Skeletal muscle tissue (tissue), 4 donors: ENCODE results near the gene AGAP3. TPM values are rescaled to one million over a fixed set of nuclear protein-coding genes. Genes with fewer than 3 reads are reported as not detected.
A peak's percentile ranks its signal among the peaks of the same experiment; 100 is the strongest.

Experiments used
- H3K27ac ChIP-seq: one replicate; pipeline ENCODE4 v1.7.0; 2013; ENCODE audit warnings: mild to moderate bottlenecking, low read depth, low read length, inconsistent platforms
- H3K27me3 ChIP-seq, 3 donors: one replicate each; pipeline ENCODE4 v1.7.0; 2013; ENCODE audit warnings: low read length in 3 of 3; ENCODE audit not compliant: control insufficient read depth in 3 of 3, insufficient read depth in 3 of 3
- H3K36me3 ChIP-seq, 3 donors: one replicate each; pipeline ENCODE4 v1.7.0; 2013; ENCODE audit warnings: low read length in 3 of 3; ENCODE audit not compliant: control insufficient read depth in 3 of 3, insufficient read depth in 3 of 3
- H3K4me1 ChIP-seq, 3 donors: one replicate each; pipeline ENCODE4 v1.7.0; 2013; ENCODE audit warnings: low read length in 3 of 3, mild to moderate bottlenecking in 3 of 3; ENCODE audit not compliant: control insufficient read depth in 3 of 3, insufficient read depth in 3 of 3
- H3K4me3 ChIP-seq, 3 donors: one replicate each; pipeline ENCODE4 v1.7.0; 2013; ENCODE audit warnings: low read length in 3 of 3
- H3K9ac ChIP-seq, 3 donors: one replicate each; pipeline ENCODE4 v1.7.0; 2013; ENCODE audit warnings: low read length in 3 of 3, mild to moderate bottlenecking in 3 of 3, moderate library complexity in 2 of 3, low read depth in 1 of 3
- H3K9me3 ChIP-seq, 3 donors: one replicate each; pipeline ENCODE4 v1.7.0; 2013; ENCODE audit warnings: low read length in 3 of 3; ENCODE audit not compliant: control insufficient read depth in 3 of 3
- total RNA-seq: library from RNA; depleted of rRNA; stranded (reverse); fragments of >200 nt; gene quantifications from one replicate; pipeline ENCODE4 v1.2.3, GENCODE V29; 2014
- donor health status: Osteomylitis.

The AGAP3 gene
- total RNA-seq, 1 donor from 2014 or later, result 28.7 TPM

DNA sequence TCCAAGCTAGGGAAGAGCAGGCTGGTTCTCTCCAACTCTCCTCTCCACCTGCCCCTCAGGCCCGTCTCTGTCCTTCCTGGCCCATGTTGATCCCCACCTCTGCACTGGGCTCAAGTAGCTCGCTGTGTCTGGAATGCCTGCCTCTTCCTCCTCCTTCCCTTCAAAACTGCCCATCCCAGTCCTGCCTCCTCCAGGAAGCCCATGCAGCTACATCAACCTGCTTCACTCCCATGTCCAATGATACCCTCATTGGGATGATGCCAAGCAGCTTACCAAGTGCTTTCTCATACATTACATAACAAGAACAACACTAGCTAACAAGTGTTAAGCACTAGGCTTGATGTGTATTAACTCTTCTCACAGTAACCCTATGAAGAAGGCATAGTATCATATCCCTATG is 92.6 kb downstream of the AGAP3 start:
- no peaks in the 10 kb centered on the region for H3K9me3 ChIP-seq
- no peak overlapping the region for H3K27ac ChIP-seq
- peaks cover 9 to 33% (median 30%) of the 10 kb centered on the region in 3 donors for H3K36me3 ChIP-seq
- peaks cover 39 to 83% (median 57%) of the 10 kb centered on the region in 3 donors for H3K4me1 ChIP-seq
- peaks cover 0 to 5% (median 3%) of the 10 kb centered on the region in 3 donors for H3K27me3 ChIP-seq
- H3K4me3 ChIP-seq, result no peak overlapping the region
- peak overlapping the region in 2 of 3 donors; percentile 32 to 45 for H3K9ac ChIP-seq

GRCh38 chr7:151179287-151179860 is 93.1 kb downstream of the AGAP3 start:
- peaks cover 0 to 5% (median 3%) of the 10 kb centered on the region in 3 donors for H3K27me3 ChIP-seq
- H3K4me3 ChIP-seq, result no peak overlapping the region
- H3K9me3 ChIP-seq, result no peaks in the 10 kb centered on the region
- H3K27ac ChIP-seq, result no peak overlapping the region
- peak overlapping the region in 1 of 3 donors; percentile 16 for H3K9ac ChIP-seq
- peaks cover 39 to 85% (median 58%) of the 10 kb centered on the region in 3 donors for H3K4me1 ChIP-seq
- peaks cover 9 to 33% (median 32%) of the 10 kb centered on the region in 3 donors for H3K36me3 ChIP-seq

GRCh38 chr7:151179946-151180345 is 93.7 kb downstream of the AGAP3 start:
- Histone ChIP-seq H3K9me3 (no peaks in the 10 kb centered on the region), H3K27me3 (peaks cover 0 to 3% (median 3%) of the 10 kb centered on the region in 3 donors), H3K4me3 (no peak overlapping the region), H3K4me1 (peaks cover 39 to 82% (median 57%) of the 10 kb centered on the region in 3 donors), H3K36me3 (peaks cover 9 to 33% (median 32%) of the 10 kb centered on the region in 3 donors), H3K27ac (no peak overlapping the region), H3K9ac (no peak overlapping the region)

GRCh38 chr7:151181011-151181431 is 94.7 kb downstream of the AGAP3 start:
- H3K27me3 ChIP-seq, result no peaks in the 10 kb centered on the region
- H3K9ac ChIP-seq, result peak overlapping the region in 1 of 3 donors; percentile 66
- no peak overlapping the region for H3K27ac ChIP-seq
- peak overlapping the region in 2 of 3 donors; percentile 13 to 46 for H3K4me3 ChIP-seq
- peaks cover 36 to 82% (median 53%) of the 10 kb centered on the region in 3 donors for H3K4me1 ChIP-seq
- peaks cover 9 to 29% (median 21%) of the 10 kb centered on the region in 3 donors for H3K36me3 ChIP-seq
- no peaks in the 10 kb centered on the region for H3K9me3 ChIP-seq

- Histone ChIP-seq H3K27me3 (no peaks in the 10 kb centered on the region), H3K4me1 (peaks cover 24 to 67% (median 42%) of the 10 kb centered on the region in 3 donors), H3K4me3 (peak overlapping the region; percentile 69 to 87 (median 75)), H3K9ac (peak overlapping the region; percentile 81 to 99 (median 86)), H3K27ac (peak overlapping the region; percentile 97), H3K9me3 (no peaks in the 10 kb centered on the region), H3K36me3 (peaks cover 0 to 8% (median 7%) of the 10 kb centered on the region in 3 donors)
These were observed 99.7 kb downstream of the AGAP3 start for GRCh38 chr7:151185762-151186639.

GRCh38 chr7:151186640-151187408 is 100.5 kb downstream of the AGAP3 start, which contains the start of gene ASB10:
TSS of gene ASB10 (minus strand) at chr7:151187250. CDS start at chr7:151187130, 120 bp downstream.
- no peaks in the 10 kb centered on the region for H3K9me3 ChIP-seq
- peak within 1 kb of the TSS; percentile 97 for H3K27ac ChIP-seq
- no peaks in the 10 kb centered on the region for H3K27me3 ChIP-seq
- peaks cover 29 to 67% (median 41%) of the 10 kb centered on the region in 3 donors for H3K4me1 ChIP-seq
- H3K36me3 ChIP-seq, result peaks cover 0 to 6% (median 5%) of the 10 kb centered on the region in 3 donors
- H3K4me3 ChIP-seq, result peak within 1 kb of the TSS; percentile 69 to 87 (median 75)
- peak within 1 kb of the TSS; percentile 81 to 99 (median 86) for H3K9ac ChIP-seq

DNA sequence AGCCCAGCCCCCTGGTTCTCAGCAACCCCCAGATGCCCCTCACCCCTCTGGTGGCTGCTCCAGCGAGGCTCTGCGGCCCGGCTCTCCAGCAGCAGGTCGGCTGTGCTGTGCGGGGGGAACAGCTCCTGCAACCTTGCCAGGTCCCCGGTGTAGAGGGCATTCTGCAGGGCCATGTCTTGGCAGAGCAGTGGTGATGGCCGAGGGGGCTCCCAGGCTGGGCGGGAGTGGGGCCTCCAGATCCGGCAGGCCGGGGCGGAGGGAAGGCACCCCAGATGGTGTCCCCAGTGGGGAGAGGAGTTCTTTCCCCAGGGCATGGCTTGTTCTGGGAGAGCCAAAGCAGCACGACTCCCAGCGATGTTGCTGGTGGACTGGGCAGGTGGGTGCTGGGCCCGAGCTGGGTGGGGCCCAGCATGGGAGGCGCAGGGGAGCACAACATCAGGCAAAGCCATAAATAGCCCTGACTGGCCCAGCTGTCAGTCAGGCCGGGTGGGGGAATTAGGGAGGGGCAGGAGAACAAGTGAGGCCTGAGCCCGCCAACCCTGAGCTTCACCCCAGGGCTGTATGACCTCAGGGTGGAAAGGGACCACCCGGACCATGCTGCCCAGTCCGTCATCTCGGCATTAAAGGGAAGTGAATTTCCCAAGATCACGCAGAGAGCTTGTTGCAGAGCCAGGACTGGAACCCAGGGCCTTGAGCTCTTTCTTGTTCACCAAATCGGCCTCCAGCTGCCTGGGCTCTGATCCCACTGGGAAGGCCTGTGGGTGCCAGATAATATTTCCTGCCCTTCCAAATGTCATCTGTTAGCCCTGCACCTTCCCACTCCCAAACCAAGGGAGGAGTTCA is 101.4 kb downstream of the AGAP3 start:
- peak overlapping the region; percentile 69 to 87 (median 75) for H3K4me3 ChIP-seq
- peaks cover 26 to 66% (median 38%) of the 10 kb centered on the region in 3 donors for H3K4me1 ChIP-seq
- H3K27ac ChIP-seq, result peak overlapping the region; percentile 97
- no peaks in the 10 kb centered on the region for H3K9me3 ChIP-seq
- H3K36me3 ChIP-seq, result peaks cover 0 to 5% (median 4%) of the 10 kb centered on the region in 3 donors
- peak overlapping the region; percentile 81 to 99 (median 86) for H3K9ac ChIP-seq
- no peaks in the 10 kb centered on the region for H3K27me3 ChIP-seq

- peaks cover 0 to 5% (median 0%) of the 10 kb centered on the region in 3 donors for H3K36me3 ChIP-seq
- peak overlapping the region; percentile 59 to 75 (median 68) for H3K4me3 ChIP-seq
- H3K27me3 ChIP-seq, result no peaks in the 10 kb centered on the region
- H3K4me1 ChIP-seq, result peaks cover 26 to 60% (median 34%) of the 10 kb centered on the region in 3 donors
- peak overlapping the region; percentile 97 for H3K27ac ChIP-seq
- H3K9ac ChIP-seq, result peak overlapping the region; percentile 81 to 99 (median 86)
- no peaks in the 10 kb centered on the region for H3K9me3 ChIP-seq
These were observed 101.9 kb downstream of the AGAP3 start for GRCh38 chr7:151188252-151188542.

DNA sequence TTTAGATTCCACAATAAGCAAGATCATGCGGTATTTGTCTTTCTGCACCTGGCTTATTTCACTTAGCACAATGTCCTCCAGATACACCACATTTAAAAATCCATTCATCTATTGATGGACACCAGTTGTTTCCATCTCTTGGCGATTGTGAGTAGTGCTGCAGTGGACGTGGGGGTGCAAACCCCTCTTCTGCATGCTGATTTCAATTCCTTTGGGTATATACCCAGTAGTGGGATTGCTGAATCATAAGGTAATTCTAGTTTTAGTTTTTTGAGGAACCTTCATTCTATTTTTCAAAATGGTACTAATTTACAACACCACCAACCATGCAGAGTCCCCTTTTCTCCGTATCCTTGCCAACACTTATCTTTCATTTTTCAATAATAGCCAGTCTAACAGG is 102.8 kb downstream of the AGAP3 start:
- peaks cover 0 to 5% (median 0%) of the 10 kb centered on the region in 3 donors for H3K36me3 ChIP-seq
- no peak overlapping the region for H3K4me3 ChIP-seq
- no peak overlapping the region for H3K9ac ChIP-seq
- H3K4me1 ChIP-seq, result peaks cover 26 to 60% (median 34%) of the 10 kb centered on the region in 3 donors
- no peaks in the 10 kb centered on the region for H3K27me3 ChIP-seq
- H3K9me3 ChIP-seq, result no peaks in the 10 kb centered on the region
- no peak overlapping the region for H3K27ac ChIP-seq
